ENCODE results near the gene LNP1.

Gene LNP1

DNA sequence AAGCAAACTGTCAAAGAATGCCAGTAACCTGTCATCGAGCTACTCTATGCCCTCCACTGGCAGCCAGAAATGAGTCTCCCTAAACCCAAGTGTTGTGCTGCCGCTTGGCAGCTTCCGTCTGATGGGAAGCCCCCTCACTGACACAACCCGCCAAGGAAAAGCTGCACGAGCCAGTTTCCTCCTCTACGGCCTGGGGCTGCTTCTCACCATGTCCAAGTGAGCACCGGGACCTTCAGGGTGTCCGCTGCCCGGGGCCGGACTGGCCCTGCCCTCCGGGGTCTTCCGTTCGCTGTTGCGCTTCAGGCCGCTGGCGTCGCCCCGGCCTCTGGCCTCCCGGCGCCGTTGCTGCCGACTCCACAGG lies 940 bp upstream of the LNP1 start:
- no peak for DNase-seq

DNA sequence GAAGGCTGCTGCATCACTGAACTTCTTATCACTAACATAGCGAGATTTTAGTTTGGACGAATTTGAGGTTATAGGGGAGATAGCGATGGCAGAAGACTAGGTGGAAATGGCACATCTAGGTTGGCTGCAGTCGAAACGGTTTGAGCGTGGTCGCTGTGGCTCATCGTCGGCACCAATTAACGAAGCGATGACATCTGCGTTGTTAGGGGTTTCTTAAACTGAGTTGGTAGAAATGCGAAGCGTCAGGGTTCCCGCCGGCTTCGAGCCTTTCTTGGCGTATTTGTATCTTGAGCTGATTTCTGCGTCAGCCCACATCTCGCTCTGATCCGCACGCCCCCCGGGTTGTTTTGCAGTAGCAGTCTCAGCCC lies 319 bp downstream of the LNP1 start:
- DNase-seq = peak; percentile 90

- DNase-seq = peak; percentile 55
Measured at GRCh38 chr3:100402256-100402655, 917 bp downstream of the LNP1 start.

DNA sequence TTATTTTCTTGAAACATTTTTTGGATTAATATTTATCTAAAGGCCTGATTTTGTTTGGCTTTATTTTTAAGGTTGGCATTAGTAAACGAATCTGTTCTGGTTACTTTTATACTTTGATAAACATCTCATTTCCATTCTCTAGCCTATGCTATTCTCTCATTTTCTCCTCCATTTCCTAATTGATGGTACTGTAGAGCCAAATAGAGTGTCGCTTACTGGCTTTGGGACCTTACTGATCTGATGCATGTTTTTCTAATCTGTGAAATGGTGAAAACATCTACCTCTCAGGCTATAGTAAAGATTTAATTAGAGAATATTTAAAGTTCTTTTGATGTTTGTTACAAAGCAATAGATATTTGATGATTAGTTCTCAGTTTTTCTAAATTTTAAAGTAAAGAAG lies 1.6 kb downstream of the LNP1 start:
- DNase-seq = no peak

GRCh38 chr3:100403362-100404249 lies 2.3 kb downstream of the LNP1 start:
- DNase-seq = peak; percentile 44

- no peak for DNase-seq
Measured at GRCh38 chr3:100404250-100404548, 2.9 kb downstream of the LNP1 start.

DNA sequence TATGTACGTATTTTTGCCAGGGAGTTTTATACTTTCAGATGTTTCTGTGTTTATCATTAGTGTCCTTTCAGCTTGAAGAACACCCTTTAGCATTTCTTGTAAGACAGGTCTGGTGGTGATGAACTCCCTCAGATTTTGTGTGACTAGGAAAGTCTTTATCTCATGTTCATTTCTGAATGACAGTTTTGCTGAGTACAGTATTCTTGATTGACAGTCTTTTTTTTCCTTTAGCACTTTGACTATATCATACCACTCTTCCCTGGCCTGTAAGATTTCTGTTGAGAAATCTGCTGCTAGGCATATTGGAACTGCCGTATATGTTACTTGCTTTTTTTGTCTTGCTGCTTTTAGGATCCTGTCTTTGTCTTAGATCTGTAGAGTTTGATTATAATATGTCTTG lies 5.8 kb downstream of the LNP1 start:
- DNase-seq = no peak

DNA sequence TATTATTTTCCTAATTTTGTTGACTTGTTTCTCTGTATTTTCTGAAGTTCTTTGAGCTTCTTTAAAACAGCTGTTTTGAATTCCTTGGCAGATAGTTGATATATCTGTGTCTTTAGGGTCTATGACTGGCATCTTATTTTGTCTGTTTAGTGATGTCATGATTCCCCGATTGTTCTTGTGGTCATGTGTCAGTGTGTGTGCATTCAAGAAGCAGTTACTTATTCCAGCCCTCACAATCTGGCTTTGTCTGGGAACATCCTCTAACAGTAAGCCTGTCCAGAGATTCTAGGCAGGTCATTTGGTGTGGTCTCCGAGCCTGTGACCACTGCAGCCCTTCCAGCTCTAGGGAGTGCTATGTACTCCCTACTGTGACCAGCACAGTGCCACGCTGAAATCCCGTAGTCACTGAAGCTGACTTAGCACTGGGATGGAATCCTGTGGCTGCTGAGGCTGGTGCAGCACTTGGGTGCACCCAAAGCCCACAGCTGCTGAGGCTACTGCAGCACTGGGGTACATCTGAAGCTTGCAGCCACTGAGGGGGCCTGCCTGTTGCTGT lies 6.7 kb downstream of the LNP1 start:
- DNase-seq = no peak

GRCh38 chr3:100411091-100411982 lies 10.0 kb downstream of the LNP1 start:
- DNase-seq = no peak

- DNase-seq = no peak
Measured at GRCh38 chr3:100412912-100413590, 11.7 kb downstream of the LNP1 start.

DNA sequence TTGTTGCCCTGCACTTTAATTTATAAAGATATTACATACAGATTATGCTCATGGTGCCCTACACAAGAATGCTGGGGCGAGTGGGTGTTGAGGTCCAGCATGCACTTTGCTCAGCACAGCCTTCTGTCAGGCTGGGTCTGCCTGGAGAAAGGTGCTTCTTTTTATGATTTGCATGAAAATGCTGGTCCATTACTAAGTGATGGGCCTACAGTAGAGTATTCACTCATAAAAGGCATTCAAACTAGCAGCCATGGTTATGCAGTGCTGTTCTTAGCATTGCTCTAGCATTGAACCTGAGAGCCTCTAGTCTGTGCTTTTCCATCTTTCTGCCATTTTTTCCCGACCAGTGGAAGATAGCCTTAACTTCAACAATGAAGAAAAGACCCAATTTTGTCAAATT lies 12.3 kb downstream of the LNP1 start:
- no peak for DNase-seq

DNA sequence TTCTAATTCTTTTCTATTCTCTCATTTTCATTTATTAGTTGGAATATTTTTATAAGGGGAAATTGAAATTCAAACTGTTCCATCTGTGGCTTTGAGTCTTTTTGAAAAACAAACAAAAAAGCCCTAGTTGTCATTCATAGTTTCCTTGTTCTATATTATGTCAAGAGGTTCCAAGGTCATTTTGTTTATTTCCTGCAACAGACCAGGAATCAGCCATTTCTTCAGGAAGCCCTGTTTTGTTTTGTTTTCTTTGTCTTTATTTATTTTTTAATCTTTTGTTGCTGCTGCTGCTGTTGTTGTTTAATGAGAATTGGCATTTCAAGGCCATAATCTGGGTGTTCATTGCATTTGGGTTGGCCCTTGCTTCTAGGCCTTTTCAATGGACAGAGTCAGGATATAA lies 14.8 kb downstream of the LNP1 start:
- no peak for DNase-seq

DNA sequence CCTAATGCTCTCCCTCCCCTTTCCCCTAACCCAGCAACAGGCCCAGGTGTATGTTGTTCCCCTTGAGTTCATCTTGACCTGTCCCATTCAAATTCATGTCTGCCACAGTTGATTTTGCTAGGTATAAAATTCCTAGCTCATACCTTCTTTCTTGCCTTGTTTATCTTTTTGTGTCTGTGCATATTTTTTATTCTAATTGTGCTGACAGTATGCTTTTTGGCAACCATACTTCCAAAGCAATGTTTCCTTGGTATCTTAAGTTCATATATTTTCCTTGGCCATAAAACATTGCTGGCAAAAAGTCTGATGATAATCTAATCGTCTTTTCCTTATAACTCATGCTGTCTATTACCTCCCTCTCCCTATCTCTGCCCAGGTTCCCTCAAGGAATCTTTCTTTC lies 15.5 kb downstream of the LNP1 start:
- DNase-seq = no peak

DNA sequence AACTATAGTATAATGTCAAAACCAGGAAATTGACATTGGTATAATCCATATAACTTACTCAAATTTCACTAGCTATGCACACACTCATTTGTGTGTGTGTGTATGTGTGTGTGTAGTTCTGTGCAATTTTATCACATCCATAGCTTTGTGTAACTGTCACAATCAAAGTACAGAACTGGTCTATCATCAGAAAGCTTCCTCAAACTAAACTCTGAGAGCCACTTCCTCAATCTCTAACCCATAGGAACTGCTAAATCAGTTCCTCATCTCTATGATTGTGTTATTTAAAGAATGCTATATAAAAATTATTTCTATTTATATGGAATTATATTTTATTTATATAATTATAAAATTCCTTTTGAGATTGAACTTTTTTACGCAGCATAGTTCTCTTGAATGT lies 18.1 kb downstream of the LNP1 start:
- DNase-seq = no peak

- no peak for DNase-seq
Measured at GRCh38 chr3:100420885-100421284, 19.5 kb downstream of the LNP1 start.

GRCh38 chr3:100423611-100424010 lies 22.3 kb downstream of the LNP1 start:
- DNase-seq = no peak

- no peak for DNase-seq
Measured at GRCh38 chr3:100424261-100424660, 22.9 kb downstream of the LNP1 start.

- no peak for DNase-seq
Measured at GRCh38 chr3:100425316-100425715, 24.0 kb downstream of the LNP1 start.

GRCh38 chr3:100426067-100426682 lies 24.8 kb downstream of the LNP1 start:
- DNase-seq = no peak

GRCh38 chr3:100427699-100428098 lies 26.4 kb downstream of the LNP1 start:
- no peak for DNase-seq

- DNase-seq = no peak
Measured at GRCh38 chr3:100429187-100429716, 27.9 kb downstream of the LNP1 start.

DNA sequence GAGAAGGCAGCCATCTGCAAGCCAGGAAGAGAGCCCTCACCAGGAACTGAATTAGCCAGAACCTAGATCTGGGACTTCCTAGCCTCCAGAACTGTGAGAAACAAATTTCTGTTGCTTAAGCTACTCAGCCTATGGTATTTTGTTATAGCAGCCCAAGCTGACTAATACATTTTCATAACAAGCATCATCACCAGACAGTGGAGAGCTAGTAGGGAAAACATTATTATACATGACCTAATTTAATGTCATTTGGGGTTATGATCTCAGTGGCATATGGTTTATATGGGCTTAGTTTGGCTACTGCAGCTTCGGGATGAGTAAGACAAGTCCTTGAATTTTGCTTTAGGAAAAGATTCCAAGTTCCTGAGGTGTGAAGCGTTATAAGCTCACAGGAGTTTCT lies 35.6 kb downstream of the LNP1 start:
- no peak for DNase-seq
